GM21723 (cell line): ENCODE measurements around the gene GRIN2A.

ENCODE experiments used
- ATAC-seq: cut with Tn5 transposase; IDR thresholded peaks from one replicate; pipeline ENCODE4 v1.9.1; 2021; ENCODE audit warnings: mild to moderate bottlenecking, moderate library complexity; ENCODE audit not compliant: unreplicated experiment

The GRIN2A gene

DNA sequence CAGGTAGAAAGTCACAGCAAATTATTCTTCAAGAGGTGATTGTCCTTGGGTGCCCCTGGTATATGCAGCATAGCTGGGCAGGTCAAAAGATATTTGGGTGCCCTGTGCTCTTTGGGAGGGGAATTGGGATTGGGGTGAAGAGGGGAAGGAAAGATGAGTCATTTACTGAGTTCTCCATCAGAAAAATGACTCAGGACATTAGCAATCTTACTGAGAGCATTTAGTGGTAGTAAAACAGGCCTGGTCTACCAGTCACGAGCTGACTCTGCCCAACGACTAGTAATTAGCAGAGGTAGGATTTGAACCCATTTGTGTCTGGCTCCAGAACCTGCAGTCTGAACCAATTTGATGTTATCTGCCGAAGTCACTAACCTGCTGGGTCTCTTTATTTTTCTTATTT, 6.0 kb upstream of the GRIN2A start:
- no peak for ATAC-seq

- peak; percentile 57 for ATAC-seq
Measured at GRCh38 chr16:10181196-10182162, 749 bp downstream of the GRIN2A start.

GRCh38 chr16:10180771-10181163, 1.5 kb downstream of the GRIN2A start:
- no peak for ATAC-seq

GRCh38 chr16:10180042-10180770, 2.0 kb downstream of the GRIN2A start:
- no peak for ATAC-seq

DNA sequence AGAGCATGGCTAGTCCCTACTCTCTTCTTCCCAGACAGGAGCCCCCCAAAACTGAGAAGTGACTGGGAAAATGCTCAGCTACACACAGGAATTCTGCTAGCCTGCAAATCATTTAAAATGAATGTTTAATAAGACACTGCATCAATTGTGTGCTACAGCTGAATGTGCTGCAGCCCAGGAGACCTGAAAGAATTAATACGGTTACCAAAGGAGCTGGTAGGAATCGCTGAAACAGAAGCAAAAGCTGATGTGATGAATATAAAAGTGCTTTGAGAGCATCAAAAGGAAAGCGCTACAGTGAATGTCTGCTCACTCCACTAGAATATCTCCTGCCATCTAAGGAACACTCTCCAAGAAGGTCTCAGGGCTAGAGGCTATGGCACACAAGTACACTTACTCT, 3.7 kb downstream of the GRIN2A start:
- ATAC-seq: no peak

DNA sequence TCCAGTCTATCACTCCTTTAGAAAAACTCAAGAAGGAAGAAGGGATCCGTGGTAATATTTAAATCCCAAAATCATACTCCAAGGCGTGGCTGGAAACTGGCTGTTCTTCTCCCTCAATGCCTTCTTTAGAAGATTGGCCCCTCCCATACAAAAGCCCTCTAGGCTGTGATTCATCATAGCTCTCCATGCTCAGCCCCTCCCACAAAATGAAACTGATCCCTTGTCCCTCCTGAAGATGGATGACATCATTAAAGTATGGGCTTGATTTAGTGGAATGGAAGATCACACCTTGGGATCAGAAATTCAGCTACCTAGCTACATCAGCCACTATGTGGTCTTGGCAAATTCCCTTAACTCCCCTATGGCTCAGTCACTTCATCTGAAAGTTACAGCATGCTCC, 4.1 kb downstream of the GRIN2A start:
- ATAC-seq: no peak

DNA sequence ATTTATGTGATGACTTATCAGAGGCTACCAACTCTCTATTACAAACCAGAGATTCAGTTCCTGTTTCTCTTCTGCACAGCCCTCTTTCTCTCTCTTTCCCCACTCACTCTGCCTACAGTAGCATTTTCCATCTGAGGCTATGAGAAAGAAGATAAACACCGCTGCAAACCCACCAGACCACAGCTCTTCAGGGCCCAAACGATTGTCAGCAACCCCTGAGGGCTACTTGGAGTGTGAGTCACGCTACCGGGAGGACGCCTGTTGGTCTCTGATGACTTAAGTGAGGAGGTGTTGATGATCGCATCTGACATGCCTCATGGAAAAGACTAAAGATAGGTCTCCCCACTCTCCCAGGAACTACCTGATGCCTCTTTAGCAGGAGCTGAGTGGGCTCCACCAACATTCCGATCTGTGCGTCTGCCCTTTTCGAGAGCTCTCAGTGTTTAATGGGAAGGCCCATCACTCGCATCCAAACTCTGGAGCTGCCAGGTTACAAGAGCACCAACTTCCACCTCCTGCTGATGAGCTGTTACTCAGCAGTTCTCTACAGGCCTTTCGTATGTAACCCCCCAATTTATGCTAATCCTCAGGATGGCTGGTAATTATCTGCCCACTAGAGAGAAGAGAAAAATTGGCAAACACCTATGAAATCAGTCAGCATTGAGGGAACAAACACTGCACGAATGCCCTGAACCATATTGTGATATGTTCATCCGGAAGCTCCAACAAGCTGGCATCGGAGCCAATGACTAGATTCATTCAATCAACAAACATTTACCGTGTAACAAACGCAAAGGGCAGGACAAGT, 9.2 kb downstream of the GRIN2A start:
- no peak for ATAC-seq

DNA sequence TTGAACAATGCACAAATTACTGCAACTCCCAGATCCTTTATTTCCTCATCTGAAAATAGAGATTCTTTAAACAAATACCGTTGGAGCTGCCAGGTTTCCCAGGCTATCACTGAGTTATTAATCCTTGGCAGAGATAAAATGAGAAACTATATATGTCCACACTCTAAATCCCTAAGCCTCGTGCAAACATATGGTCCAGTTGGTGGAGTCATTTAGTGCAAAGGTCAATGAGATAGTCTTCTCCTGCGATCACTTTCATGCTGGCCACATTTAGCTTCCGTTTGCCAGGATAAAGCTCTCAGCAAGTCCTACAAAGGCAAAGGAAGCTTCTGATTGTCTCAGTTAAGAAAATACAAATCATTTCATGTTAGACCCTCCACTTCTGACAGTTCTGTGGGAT, 11.0 kb downstream of the GRIN2A start:
- no peak for ATAC-seq

DNA sequence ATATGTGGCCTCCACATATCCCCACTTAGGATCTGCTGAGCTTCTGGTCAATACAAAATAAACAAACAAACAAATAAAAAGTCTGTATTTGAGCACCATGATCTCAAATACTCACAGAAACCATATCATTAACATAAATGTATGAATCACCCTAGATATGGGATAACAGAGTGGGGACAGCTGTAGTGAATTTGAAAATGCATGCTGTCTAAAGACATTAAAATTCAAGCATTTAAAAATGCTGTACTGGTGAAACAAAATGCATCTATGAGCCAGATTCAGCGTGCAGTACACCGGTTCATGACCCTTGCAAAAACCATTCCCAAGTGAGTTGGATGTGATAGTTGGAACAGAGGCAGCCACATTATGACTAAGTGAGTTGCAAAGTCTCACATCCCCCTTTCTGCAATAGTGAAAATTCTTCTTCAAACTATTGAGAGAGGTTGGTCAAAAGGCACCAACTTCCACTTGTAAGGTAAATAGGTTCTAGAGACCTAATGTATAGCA, 12.3 kb downstream of the GRIN2A start:
- no peak for ATAC-seq

- no peak for ATAC-seq
Measured at GRCh38 chr16:10169031-10169430, 13.2 kb downstream of the GRIN2A start.

DNA sequence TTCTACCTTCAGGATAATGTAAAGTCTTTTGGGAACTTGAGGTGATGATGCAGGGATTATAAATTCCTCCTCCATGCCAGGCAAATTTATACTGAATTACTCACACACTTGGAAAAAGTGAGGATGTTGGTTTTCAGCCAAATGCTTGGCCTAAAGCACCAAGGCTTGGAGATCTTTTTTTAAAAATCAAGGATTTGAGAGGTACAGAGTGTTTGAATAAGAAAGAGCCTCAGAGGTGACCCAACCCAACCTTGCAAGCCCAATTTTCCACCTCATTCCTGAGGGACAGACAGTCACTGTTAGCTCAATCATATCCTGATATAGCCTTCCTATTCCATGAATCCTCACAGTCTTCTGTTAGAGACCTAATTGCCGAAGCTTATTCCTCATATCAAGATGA, 14.0 kb downstream of the GRIN2A start:
- ATAC-seq: no peak

GRCh38 chr16:10165643-10166042, 16.6 kb downstream of the GRIN2A start:
- no peak for ATAC-seq

GRCh38 chr16:10162981-10163380, 19.2 kb downstream of the GRIN2A start:
- no peak for ATAC-seq

DNA sequence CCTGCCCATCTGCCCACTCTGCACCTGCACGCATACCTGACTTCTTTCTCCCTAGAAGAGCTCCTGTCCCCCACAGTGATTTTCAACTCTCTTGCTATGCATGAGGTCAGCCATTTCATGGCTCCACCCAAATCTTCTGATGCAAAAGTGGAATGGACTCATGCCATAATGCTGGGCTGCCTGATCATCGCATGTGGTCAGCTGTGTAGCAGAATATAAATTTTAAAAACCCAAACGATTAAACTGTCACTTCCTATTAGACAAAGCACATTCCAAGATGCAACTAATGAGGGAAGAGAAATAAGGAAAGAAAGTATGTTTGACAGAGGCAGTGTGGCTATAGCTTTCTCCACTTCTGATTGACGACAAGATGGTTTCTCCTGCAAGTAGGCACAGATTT, 26.1 kb downstream of the GRIN2A start:
- ATAC-seq: no peak

DNA sequence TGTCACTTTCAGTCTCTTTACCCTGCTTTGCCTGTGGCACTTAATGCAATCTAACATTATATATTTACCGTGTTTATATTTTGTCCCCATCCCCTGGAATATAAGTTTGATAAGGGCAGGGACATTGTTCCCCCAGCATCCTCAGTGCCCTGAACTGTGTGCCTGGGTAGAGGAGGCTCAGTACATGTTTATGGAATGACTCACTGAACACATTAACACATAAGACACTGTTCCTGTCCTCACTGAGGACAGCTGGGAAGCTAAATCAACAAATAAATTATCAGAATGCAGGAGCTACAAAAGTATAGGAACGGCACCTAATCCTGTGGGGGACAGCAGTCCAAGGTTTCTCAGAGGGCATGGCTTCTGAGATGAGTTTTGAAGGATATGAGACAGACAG, 27.8 kb downstream of the GRIN2A start:
- ATAC-seq: no peak

- ATAC-seq: no peak
Measured at GRCh38 chr16:10153985-10154384, 28.2 kb downstream of the GRIN2A start.

DNA sequence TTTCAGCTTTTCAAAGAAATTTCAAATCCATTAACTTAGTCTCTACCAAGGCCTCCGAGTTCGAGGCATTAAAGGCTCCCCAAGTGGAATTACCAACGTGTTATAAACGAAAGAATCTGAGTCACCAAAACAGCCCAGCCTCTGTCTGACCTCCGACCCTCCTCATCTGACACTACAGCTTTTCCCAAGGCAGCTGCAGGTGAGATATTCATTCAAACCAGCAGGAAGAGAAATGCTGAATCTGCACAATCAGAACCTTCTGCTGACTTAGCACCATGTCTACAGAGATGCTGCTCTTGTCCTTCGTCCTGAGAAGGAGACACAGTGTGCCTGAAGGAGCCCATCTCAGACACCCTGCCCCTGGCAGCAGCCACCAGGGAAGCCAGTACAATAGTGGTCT, 30.5 kb downstream of the GRIN2A start:
- no peak for ATAC-seq

DNA sequence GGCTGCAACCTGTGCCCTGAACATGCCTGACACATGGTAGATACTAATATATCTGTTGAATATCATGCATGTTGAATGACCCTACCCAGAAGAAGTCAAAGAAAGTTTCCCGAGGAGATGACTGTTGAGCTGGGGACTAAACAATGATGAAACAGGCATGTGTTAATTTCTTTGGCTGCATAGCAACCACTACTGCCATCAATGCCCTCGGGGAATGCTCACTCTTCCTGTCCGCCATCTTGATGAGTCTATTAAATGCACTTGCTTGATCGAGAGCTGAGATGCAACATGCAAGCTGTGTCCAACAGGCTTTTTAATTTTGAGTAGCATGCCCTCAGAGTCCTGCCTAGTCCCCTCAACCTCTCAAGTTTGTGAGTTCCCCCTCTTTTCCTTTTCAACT, 31.3 kb downstream of the GRIN2A start:
- no peak for ATAC-seq

GRCh38 chr16:10145542-10146035, 36.6 kb downstream of the GRIN2A start:
- ATAC-seq: no peak

DNA sequence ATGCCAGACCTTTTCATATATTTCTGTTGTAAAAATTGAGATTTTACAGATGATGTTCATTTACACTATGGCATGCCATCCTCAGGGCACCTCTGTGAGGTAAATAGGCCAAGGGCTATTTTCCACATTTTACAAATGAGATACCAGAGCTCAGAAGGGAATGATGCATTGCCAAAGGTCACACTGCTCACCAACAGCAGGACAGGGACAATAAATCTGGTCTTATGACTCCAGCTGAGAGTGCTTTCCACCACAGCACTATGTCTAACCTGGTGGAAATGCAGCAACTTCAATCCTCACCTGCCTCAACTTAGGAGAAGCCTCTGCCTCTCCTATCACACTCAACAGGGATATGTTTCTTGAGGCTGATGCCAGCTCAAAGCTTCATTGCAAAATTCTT, 40.6 kb downstream of the GRIN2A start:
- no peak for ATAC-seq

GRCh38 chr16:10138881-10139280, 43.3 kb downstream of the GRIN2A start:
- ATAC-seq: no peak
